Effector CD4-positive, alpha-beta T cell (primary cell): ENCODE measurements around the gene DHRS12.

Experiments
- DNase-seq: peaks from one replicate; pipeline ENCODE4 v3.0.0-alpha.2; 2020
- total RNA-seq: gene quantifications from one replicate; lab custom pipeline; 2026; lab: John Stamatoyannopoulos, UW

DHRS12 gene, protein sequence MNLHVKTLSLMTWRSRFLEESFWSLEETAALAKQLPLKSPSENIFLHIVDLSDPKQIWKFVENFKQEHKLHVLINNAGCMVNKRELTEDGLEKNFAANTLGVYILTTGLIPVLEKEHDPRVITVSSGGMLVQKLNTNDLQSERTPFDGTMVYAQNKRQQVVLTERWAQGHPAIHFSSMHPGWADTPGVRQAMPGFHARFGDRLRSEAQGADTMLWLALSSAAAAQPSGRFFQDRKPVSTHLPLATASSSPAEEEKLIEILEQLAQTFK
- total RNA-seq = 10.5 reads per million, percentile 32 among the genes with 10 or more reads in this experiment

GRCh38 chr13:51803422-51804294, at the start of gene DHRS12:
DHRS12 (minus strand) TSS chr13:51804163; CDS start chr13:51799659, 4,504 bp downstream.
- DNase-seq = peak; percentile 83

DNA sequence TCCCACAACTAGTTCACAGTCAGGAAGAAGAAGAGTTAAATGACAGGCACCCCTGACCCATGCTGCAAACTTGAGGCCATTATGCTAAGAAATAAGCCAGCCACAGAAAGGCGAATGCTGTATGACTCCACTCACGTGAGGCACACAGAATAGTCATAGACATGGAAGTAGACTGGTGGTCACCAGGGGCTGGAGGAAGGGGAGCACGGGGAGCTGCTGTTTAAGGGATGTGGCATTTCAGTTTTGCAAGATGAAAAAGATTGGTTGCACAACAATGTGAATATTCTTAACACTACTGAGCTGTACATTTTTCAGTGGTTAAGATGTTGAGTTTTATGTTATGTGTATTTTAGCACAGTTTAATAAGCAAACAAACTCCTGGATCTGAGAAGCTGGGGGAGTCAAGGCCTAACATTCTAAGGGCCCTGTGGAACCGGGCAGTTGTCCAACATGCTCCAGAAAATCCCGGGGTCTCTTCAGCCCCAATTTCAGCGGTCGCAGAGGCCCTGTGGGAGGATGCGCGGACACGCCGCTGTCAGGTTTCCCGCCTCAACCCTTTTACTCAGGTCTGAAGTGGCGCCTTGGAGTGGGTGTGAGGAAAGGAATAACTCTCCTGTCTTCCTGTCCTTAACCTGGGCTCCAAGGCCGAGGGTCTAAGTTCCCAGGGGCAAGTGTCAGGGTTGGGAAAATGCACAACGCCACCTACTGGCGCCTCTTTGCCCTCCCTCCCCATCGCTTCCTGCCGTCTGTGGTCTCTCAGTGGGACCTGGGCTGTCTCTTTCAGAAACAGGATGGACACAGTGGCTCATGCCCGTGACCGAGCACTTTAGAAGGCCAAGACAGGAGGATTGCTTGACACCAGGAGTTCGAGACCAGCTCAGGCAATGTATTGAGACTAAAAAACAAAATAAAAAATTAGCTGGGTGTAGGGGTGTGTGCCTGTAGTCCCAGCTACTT, 45.5 kb upstream of the DHRS12 start:
- no peak for DNase-seq

- no peak for DNase-seq
These were observed 44.7 kb upstream of the DHRS12 start for GRCh38 chr13:51848674-51849073.

DNA sequence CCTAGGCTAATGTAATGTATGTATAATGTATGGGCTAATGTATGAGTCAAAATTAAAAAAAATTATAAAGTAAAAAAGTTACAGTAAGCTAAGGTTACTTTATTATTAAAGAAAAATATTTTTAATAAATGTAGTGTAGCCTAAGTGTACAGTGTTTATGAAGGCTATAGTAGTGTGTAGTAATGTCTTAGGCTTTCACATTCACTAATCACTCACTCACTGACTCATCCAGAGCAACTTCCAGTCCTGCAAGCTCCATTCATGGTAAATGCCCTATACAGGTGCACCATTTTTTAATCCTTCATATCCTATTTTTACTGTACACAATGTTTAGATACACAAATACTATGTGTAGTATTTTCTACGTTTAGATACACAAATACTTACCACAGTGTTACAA, 42.8 kb upstream of the DHRS12 start:
- no peak for DNase-seq

- no peak for DNase-seq
These were observed 41.8 kb upstream of the DHRS12 start for GRCh38 chr13:51845574-51846318.

DNA sequence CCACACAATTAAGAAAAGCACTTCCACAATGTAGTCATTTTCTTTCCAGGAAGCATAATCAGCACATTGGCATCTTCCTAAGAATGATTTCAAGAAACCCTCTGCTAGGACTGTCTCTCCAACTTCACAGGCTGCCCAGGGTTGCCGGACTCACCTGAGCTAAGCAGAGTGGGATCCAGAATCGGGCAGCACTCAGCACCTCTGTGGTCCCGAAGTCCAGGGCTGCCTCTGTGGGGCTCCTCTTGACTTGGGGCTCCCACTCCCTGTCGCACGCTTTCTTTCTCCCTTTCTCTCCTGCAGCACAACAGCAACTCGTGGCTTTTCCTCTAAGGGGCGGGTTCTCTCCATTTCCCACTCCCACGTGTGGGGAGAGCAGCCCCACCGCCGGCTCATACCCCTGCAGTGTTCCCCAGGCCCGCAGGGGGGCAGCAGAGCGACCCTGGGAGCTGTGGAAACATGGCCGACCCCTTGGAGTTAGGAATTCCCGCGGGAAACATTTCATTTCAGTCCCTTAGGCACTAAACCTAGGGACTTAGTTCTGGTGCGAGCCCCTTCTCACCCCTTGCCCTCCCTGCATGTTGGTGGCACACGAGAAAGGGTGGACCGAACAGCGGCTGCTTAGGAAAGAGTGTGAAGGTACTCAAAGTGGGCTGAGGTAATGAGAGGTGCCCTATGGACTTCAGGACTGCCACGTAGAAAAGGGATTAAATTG, 41.1 kb upstream of the DHRS12 start, which contains the start of gene TMEM272:
Gene TMEM272, minus strand, starts transcription at position 316 of the 712 bp plus-strand sequence. CDS start 6,647 bp downstream, outside the sequence.
- peak; percentile 27 for DNase-seq

DNA sequence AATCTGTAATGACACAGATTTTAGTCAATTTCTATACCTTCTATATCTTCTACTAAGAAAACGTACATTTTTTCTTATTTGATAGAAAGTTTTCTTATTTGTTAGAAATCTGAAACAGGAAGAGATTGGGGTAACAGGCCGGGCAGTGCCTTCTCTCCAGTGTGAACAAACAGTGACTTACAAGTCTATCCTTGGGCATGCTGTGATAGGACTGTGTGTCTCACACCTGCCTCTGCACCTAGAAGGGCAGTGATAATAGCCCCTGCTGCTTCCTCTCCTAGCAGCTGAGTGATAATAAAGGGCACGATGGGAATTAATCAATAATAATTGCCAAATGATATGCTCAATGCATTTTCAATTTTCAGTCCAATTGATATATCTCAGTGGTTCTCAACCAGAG, 39.6 kb upstream of the DHRS12 start:
- DNase-seq = no peak

DNA sequence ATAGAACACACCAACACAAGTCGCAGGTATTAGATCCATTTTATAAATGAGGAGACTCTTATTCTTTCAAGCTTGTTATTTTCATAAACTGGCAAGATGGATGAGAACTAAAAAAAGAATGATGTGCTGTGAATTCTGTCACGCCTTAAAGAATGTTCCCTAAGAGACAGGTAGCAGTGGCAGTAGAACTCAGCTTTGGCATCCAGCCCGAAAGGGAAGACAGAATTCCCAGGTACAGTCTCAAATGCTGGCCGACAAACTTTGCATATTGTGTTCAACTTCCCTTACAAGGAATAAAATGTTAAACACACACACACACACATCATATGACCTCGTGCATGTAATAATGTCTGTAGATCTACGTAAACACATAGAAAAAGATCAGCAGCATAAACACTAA, 37.8 kb upstream of the DHRS12 start:
- DNase-seq = no peak

- DNase-seq = no peak
These were observed 37.0 kb upstream of the DHRS12 start for GRCh38 chr13:51840917-51841316.

DNA sequence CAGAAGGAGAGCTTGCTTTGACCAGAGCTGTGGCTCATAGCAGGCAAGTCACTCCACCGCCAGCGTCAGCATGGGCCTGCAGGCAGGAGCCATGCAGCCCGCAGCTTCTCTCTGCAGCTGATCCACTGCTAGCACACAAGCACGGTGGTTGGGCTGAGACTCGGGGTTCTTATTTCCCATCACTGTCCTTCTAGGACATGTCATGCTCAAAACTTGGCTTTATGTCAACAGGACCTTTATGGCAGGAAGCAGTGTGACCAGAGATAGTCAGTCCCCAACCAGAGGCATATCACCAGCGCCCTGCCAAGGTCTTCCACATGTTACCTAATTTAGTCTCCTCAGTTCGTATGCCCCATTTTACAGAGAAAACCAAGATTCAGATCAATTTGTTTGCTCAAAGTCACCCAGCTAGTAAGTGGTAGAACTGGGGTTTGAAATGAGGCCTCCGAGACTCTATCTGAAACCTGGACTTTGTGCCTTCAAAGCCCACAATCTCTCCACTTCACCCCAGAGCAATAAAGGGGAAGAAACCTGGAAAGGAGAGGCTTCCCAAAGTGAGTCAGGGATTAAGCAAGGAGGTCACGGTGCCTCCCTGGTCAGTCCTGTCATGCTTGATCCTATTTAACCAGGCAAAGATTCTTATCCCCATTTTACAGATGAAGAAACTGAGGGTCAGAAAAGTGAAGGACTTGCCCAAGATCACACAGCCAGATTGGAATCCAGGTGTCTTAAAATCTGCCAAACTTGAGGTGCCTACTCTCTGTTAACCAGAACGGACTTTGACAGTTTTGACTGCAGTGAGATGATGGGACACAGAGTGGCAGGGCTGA, 36.0 kb upstream of the DHRS12 start:
- no peak for DNase-seq

DNA sequence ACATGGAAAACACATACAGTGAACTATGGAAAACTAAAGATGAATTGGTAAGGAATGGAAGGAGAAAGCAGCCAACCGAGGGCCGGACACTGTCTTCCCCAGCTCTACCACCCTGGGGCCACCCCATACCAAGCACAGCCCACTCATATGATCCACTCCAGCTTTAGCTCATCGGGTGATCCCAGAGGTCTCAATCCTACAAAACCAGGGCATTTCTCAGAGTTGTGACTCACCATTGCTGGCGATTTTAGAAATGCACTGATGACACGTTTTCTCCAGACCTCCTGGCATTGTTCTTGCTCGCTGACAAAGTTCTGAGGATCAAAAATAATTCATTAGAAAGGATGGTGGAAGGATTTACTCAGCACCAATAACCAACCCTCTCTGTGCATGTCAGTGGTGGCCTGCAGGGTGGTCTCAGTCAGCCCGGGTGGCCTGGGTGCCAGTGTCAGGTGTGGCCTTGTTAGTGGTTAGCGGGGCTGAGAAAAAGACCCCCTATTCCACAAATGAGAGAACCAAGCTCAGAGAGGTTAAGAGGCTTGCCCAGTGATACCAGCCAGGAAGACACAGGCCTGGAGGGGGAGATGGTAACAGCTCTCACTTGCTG, 34.4 kb upstream of the DHRS12 start:
- DNase-seq = no peak

DNA sequence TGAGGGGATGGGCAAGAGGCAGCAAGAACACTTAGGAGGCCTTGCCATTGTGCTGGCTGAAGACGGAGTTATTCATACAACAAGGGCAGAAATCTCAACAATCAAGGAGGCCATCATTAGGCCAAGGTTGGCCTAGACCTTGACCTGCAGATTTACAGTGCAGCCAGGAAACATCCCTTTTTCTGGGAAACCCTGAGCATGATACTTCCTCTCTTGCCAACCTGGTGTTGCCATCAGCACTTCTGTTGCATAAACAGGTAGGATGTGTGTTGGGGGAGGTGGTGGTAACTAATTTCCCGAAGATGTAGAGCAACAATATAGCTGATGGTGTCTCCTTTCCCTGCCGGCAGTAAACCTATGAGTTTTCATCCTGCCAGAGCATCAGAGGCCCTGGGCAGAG, 33.1 kb upstream of the DHRS12 start:
- no peak for DNase-seq

- DNase-seq = no peak
These were observed 30.7 kb upstream of the DHRS12 start for GRCh38 chr13:51834581-51835171.

DNA sequence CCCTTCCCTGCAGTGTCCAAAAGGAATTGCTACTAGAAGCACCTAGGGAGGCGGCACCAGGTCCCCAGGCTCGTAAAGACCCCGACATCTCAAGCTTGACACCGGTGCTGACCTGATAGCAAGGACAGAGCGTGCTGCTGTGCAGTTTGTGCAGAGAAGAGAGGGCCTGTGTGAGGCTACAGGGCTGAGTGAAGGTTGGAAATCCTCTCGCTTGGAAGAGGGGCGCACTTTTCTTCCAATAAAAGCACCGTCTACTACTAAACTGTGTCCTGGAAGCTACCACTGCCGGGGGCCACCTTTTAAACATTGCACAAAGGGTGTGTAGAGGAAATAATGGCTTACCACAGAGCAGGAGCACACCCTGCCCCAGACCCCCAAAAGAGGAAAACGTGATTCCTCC, 30.0 kb upstream of the DHRS12 start:
- no peak for DNase-seq

DNA sequence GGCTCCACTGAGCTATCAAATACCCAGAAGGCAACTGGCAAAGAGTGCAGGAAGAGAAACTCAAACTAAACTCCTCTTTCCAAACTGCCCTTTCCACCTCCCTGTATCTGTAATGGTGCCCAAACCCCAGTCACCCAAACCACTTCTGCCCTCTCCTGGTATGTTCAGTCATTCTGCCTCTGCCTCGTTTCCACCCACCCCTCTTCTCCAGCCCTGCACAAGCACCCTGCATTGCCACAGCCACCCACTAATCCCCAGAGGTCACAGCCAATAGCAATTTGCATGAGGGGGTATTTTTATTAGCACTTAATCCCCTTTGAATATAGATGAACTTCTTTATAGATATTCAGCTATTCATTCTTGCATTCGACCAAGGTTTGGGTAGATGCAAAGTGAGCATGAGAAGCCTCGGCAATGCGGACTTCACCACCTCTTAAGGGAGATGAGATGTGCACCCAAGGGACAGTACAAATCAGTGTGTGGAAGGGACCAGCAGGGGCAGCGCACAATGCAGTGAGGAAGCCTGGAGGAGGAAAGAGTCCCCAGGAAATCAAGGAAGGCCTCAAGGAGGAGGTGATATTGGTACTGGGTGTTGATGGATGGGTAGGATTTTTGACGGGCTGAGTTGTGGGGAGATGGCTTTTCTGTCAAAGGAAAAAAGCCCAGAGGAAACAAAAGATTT, 28.6 kb upstream of the DHRS12 start:
- peak; percentile 48 for DNase-seq

DNA sequence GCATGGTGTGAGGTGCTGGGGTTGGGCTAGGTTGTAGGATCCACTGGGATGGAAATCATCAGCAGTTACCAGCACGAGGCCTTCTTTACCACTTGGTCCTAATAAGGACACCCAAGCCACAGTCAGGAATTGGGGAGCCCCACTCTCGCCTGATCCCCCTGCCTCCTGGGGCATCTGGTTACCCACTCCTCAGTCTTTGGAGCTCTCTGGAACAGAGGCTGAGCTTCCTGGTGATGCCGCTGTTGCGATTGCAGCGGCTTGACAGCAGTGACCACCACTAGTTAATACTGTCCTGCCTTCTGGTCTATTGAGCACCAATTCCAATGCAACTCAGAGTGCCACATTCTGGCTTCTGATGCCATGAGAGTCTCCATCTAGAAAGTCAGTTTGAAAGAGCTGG, 27.6 kb upstream of the DHRS12 start:
- no peak for DNase-seq

DNA sequence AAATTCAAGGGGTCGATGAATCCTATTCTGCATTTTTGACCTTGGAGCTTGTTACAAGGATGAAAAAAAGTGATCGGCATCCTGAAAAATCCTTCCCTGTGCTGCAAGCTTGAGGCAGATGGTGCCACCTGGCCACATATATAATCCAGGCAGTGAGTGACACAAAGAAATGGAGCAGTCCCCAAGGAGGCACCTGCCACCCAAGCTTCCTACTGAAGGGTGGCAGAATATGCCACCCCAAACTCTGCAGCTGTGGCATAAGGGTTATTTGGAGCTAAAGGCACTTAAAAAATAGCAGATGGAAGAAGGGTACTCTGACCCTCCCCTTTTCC, 25.6 kb upstream of the DHRS12 start:
- no peak for DNase-seq

GRCh38 chr13:51828730-51829567, 25.0 kb upstream of the DHRS12 start:
- no peak for DNase-seq
